Ishikawa (cell line): Measurements from ENCODE around the gene OR4D11.

Experiments used
- CREB1 ChIP-seq: IDR thresholded peaks from 2 replicates; pipeline ENCODE4 v1.6.1; 2012; ENCODE audit warnings: low read depth
- TEAD4 ChIP-seq: IDR thresholded peaks from 2 replicates; pipeline ENCODE4 v1.6.1; 2012
- YY1 ChIP-seq: IDR thresholded peaks from 2 replicates; pipeline ENCODE4 v1.6.1; 2012; ENCODE audit warnings: low read depth
- TF ChIP-seq, protein P1 (sequence below): IDR thresholded peaks from 2 replicates; pipeline ENCODE4 v1.6.1; 2012; ENCODE audit warnings: low read depth, mild to moderate bottlenecking
- TF ChIP-seq, protein P2 (sequence below): IDR thresholded peaks from 2 replicates; pipeline ENCODE4 v1.6.1; 2012

DNA sequence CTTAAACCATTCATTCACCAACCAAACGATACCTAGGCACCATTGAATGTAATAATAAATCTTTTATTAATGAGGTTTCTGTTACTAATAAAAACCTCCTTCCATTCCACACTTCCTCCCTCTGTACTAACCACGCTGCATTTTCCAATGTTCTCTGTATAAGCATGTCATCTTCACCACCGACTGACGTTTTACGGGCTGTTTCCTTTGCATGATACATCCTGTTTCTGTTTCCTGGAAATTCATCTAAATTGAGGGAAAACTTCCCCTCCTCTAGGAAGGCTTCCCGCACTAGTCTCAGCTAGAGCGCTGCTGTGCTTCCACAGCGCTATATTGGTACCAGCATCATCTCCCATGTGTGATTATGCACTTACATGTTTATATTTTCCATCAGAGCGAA lies 28.2 kb upstream of the OR4D11 start:
- TF ChIP-seq, protein P1, sequence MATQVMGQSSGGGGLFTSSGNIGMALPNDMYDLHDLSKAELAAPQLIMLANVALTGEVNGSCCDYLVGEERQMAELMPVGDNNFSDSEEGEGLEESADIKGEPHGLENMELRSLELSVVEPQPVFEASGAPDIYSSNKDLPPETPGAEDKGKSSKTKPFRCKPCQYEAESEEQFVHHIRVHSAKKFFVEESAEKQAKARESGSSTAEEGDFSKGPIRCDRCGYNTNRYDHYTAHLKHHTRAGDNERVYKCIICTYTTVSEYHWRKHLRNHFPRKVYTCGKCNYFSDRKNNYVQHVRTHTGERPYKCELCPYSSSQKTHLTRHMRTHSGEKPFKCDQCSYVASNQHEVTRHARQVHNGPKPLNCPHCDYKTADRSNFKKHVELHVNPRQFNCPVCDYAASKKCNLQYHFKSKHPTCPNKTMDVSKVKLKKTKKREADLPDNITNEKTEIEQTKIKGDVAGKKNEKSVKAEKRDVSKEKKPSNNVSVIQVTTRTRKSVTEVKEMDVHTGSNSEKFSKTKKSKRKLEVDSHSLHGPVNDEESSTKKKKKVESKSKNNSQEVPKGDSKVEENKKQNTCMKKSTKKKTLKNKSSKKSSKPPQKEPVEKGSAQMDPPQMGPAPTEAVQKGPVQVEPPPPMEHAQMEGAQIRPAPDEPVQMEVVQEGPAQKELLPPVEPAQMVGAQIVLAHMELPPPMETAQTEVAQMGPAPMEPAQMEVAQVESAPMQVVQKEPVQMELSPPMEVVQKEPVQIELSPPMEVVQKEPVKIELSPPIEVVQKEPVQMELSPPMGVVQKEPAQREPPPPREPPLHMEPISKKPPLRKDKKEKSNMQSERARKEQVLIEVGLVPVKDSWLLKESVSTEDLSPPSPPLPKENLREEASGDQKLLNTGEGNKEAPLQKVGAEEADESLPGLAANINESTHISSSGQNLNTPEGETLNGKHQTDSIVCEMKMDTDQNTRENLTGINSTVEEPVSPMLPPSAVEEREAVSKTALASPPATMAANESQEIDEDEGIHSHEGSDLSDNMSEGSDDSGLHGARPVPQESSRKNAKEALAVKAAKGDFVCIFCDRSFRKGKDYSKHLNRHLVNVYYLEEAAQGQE = no peak
- no peak for TF ChIP-seq CREB1
- TF ChIP-seq TEAD4 = no peak
- TF ChIP-seq, protein P2, sequence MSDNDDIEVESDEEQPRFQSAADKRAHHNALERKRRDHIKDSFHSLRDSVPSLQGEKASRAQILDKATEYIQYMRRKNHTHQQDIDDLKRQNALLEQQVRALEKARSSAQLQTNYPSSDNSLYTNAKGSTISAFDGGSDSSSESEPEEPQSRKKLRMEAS = no peak
- TF ChIP-seq YY1 = no peak
